Fibroblast of peridontal ligament (primary cell): Measurements from ENCODE around the gene SRGAP2B.
"Not testable (repeated sequence)": the region's sequence is repeated elsewhere in the genome, so short reads cannot be mapped to it uniquely, and the experiment has no call there.

Source experiments
- DNase-seq: peaks from one replicate; pipeline ENCODE4 v3.0.0-alpha.2; 2010; ENCODE audit errors: extremely low read depth

SRGAP2B gene

GRCh38 chr1:145095284-145096057, at the start of gene SRGAP2B, which contains the start of gene FAM72D:
SRGAP2B (minus strand) TSS chr1:145095328; CDS start chr1:145092901, 2,427 bp downstream.
FAM72D (plus strand) TSS chr1:145095974; CDS start chr1:145096848, 874 bp downstream.
- DNase-seq, result not testable (repeated sequence)

- DNase-seq, result not testable (repeated sequence)
Measured at GRCh38 chr1:145144264-145144913, 49.3 kb upstream of the SRGAP2B start.

GRCh38 chr1:145140549-145140948, 45.4 kb upstream of the SRGAP2B start:
- DNase-seq, result not testable (repeated sequence)

GRCh38 chr1:145134476-145134875, 39.3 kb upstream of the SRGAP2B start:
- not testable (repeated sequence) for DNase-seq

GRCh38 chr1:145128697-145129469, 33.8 kb upstream of the SRGAP2B start:
- DNase-seq, result peak; percentile 0

GRCh38 chr1:145127144-145127543, 32.0 kb upstream of the SRGAP2B start:
- not testable (repeated sequence) for DNase-seq

GRCh38 chr1:145125112-145125511, 30.0 kb upstream of the SRGAP2B start:
- not testable (repeated sequence) for DNase-seq

GRCh38 chr1:145123992-145124641, 29.0 kb upstream of the SRGAP2B start:
- not testable (repeated sequence) for DNase-seq

- DNase-seq, result not testable (repeated sequence)
Measured at GRCh38 chr1:145123062-145123395, 27.9 kb upstream of the SRGAP2B start.

GRCh38 chr1:145122344-145123061, 27.4 kb upstream of the SRGAP2B start:
- not testable (repeated sequence) for DNase-seq

GRCh38 chr1:145119842-145120241, 24.7 kb upstream of the SRGAP2B start:
- DNase-seq, result not testable (repeated sequence)

- DNase-seq, result not testable (repeated sequence)
Measured at GRCh38 chr1:145115587-145116493, 20.7 kb upstream of the SRGAP2B start.

GRCh38 chr1:145114560-145115057, 19.5 kb upstream of the SRGAP2B start:
- not testable (repeated sequence) for DNase-seq

- DNase-seq, result not testable (repeated sequence)
Measured at GRCh38 chr1:145112703-145113102, 17.6 kb upstream of the SRGAP2B start.

GRCh38 chr1:145111674-145112073, 16.5 kb upstream of the SRGAP2B start:
- DNase-seq, result not testable (repeated sequence)

GRCh38 chr1:145103294-145103693, 8.2 kb upstream of the SRGAP2B start:
- DNase-seq, result not testable (repeated sequence)

GRCh38 chr1:145101725-145102124, 6.6 kb upstream of the SRGAP2B start:
- not testable (repeated sequence) for DNase-seq

GRCh38 chr1:145094655-145095211, 395 bp downstream of the SRGAP2B start:
- DNase-seq, result not testable (repeated sequence)

GRCh38 chr1:145093517-145094149, 1.5 kb downstream of the SRGAP2B start:
- DNase-seq, result not testable (repeated sequence)
